Heart left ventricle (tissue), 13 donors: ENCODE measurements around the gene EYS.

ENCODE experiments used
- CTCF ChIP-seq, 12 donors: fragments of 200-600 bp; sonication (generic) in 4 of 12; IDR thresholded peaks; one replicate each; pipeline versions ENCODE4 v1.5.0 to v1.8.0; 2018 to 2022; ENCODE audit warnings: antibody characterized with exemption in 12 of 12, mild to moderate bottlenecking in 5 of 12
- POLR2A ChIP-seq, 2 donors: fragments of 450-650 bp; IDR thresholded peaks; one replicate each; pipeline ENCODE4 v1.6.1; 2017; ENCODE audit warnings: antibody characterized with exemption in 2 of 2, mild to moderate bottlenecking in 2 of 2, moderate library complexity in 2 of 2
- donor health status: ischemic (EF 13 %, LVEDD 7.1; RV severe dilation, severe dysfunction).
- donor health status: DM: no; HTN: yes; CAD: no.
- donor health status: DM: no; HTN: no; CAD: no.
- donor health status: ischemic (EF 25% LVEDD 6.9; RV normal size, moderate dysfunction).
- donor health status: ischemic (EF 25% LVEDD 5.7; RV mildly dilated, moderate dysfunction).
- donor health status: ischemic (EF 35%, LVEDD 5.7; RV mildly dilated, moderate dysfunction).
- donor health status: nonischemic (EF 11% LVEDD 7.7; RV severe dilation, severe dysfunction).
- donor health status: DM: yes; HTN: yes; CAD: no.
- donor health status: PGD.
- donor health status: ischemic (EF 29% LVEDD 5.4; RV normal size, mild dysfunction).
- donor health status: nonischemic (EF 23%, LVEDD 6.1; RV moderate dilation, normal function).

GRCh38 chr6:65450451-65450850, 256.6 kb downstream of the EYS start:
- TF ChIP-seq CTCF (IDR thresholded peaks at IDR 0.05) (no peak), POLR2A (IDR thresholded peaks at IDR 0.05) (no peak)
